HG02588 (cell line): ENCODE results near the gene ABCD2.
"Not testable (repeated sequence)": the region's sequence is repeated elsewhere in the genome, so short reads cannot be mapped to it uniquely, and the experiment has no call there.

Source experiments
- ATAC-seq: cut with Tn5 transposase; IDR thresholded peaks from one replicate; pipeline ENCODE4 v1.9.1; 2021; ENCODE audit warnings: mild to moderate bottlenecking, moderate library complexity; ENCODE audit not compliant: unreplicated experiment

Gene ABCD2

GRCh38 chr12:39613525-39613924 is 6.1 kb downstream of the ABCD2 start:
- no peak for ATAC-seq

DNA sequence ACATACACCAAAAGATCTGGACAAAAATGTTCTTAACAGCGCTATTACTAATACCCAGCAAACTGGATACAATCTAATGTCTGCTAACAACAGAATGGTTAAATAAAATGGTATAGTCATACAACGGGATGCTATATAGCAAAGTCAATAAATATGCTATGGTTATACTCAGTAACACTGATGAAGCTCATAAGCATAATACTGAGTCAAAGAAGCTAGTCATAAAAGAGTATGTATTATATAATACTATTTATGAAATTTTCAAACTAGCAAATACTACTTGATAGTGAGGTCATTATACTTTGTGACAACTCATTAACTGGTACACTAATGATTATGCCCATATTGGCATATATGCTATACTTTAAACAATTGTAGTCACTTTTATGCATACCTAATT is 7.4 kb downstream of the ABCD2 start:
- no peak for ATAC-seq

- no peak for ATAC-seq
Measured at GRCh38 chr12:39611818-39612217, 7.8 kb downstream of the ABCD2 start.

GRCh38 chr12:39610436-39611025 is 9.1 kb downstream of the ABCD2 start:
- ATAC-seq, result no peak

GRCh38 chr12:39606712-39607423 is 12.7 kb downstream of the ABCD2 start:
- ATAC-seq, result no peak

DNA sequence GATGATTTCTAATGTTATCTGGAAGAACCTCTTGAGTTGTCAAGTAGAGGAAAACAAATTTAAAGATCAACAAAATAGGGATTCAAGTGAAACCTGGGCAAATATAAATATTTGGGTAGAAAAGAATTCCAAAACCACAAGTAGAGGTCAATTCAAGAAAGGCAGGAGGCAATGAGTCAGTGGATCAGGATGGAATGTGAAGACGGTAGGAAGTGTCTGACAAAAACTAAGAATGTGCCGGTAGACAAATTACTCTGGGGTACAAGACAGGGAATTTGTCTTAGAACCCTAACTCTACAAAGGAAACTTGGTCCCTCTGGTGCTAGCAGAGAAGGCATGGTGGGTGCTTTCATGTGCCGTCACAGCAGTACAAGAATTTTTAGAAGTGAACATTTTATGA is 13.6 kb downstream of the ABCD2 start:
- ATAC-seq, result no peak

- no peak for ATAC-seq
Measured at GRCh38 chr12:39605501-39605900, 14.1 kb downstream of the ABCD2 start.

DNA sequence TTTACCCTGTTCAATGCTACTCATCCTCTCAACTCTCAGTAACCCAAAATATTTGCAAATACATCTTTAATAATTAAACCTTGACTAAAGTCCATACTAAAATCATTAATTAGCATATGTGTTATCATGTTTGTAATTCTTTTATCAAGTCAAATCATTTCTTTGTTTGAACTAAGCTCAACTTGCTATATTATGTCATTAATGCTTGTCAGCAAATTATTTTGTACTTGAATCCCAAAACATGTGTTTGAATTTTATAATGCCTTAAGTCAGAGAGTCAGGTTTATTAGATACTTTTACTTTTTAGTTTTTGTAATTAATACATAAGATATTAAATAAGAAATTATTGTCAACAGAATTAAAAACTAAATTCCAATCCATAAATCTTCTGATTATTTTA is 16.5 kb downstream of the ABCD2 start:
- no peak for ATAC-seq

DNA sequence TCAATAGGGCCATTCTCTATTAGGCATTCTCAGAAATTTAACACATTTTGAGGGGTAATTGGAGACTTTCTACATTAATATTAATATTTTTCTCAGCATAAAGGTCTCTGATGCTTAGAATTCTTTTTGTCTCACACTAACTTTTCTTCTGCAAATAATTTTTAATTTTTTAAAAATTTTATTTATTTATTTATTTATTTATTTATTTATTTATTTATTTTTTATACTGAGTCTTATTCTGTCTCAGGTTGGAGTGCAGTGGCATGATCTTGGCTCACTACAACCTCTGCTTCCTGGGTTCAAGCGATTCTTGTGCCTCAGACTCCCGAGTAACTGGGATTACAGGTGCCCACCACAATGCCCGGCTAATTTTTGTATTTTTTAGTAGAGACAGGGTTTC is 17.7 kb downstream of the ABCD2 start:
- not testable (repeated sequence) for ATAC-seq

GRCh38 chr12:39595928-39596327 is 23.7 kb downstream of the ABCD2 start:
- ATAC-seq, result no peak

DNA sequence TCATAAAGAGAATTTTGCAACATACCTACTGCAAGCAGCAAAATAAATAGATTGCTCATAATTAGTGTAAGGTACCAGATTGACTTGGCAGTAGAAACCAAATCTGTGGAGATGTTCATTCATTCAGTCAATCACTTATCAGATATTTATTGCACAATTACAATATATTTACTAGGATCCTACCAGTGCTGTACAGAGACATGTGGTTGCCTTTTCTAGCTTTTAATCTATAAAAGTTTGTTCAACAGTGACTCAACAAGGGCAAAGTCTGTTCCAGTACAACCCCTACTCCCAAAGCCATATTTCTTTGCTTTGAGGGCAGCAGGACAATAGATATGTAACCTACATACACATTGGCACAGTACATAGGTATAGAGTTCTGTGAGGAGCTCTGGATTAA is 27.3 kb downstream of the ABCD2 start:
- no peak for ATAC-seq

DNA sequence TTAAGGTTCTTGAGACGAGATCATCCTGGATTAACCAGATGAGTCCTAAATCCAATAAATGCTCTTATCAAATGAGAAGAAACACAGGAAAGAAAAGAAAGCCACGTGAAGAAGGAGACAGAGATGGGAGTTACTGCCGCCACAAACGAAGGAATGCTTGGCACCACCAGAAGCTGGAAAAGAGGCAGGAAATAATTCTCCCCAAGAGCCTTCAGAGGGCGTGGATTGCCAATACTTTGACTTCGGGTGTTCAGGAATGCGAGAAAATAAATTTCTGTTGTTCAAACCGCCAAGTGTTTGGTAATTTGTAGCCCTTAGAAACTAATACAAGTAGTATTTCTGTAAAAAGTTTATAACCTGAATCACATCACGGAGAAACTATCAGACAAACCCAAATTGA is 31.3 kb downstream of the ABCD2 start:
- ATAC-seq, result no peak

DNA sequence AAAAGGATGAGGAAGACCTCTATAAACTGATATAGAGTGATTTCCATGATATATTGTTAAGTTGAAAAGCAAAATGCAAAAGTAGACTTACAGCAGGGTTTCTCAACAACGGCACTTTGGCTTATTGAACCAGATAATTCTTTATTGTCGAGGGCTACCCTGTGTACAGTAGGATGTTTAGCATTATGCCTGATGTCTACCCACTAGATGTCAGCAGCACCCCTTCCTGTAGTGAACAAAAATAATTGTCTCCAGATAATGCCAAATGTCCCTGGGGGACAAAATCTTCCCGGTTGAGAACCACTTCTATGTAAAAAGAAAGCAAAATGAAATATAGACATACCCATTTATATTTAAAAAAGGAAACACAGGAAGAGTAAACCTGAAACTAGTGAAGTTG is 32.4 kb downstream of the ABCD2 start:
- peak; percentile 70 for ATAC-seq

GRCh38 chr12:39586816-39587215 is 32.8 kb downstream of the ABCD2 start:
- ATAC-seq, result no peak

DNA sequence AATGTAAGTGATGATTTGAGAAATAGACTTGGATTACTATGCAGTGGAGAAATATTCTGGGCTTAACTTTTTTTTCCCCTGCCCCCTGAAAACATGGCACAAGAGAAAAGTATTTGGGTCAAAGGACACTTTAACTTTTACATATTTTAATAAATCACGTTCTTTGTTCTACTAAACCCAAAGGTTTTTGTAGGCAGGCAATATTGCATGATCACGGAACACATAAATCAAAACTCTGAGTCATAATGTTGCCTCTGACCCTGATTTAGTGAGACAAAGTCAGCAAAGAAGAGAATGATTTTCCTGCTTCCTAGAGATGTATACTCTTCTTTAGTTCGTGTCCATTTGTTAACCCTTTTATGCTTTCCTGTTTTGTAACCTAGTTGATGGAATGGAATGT is 38.0 kb downstream of the ABCD2 start:
- no peak for ATAC-seq

DNA sequence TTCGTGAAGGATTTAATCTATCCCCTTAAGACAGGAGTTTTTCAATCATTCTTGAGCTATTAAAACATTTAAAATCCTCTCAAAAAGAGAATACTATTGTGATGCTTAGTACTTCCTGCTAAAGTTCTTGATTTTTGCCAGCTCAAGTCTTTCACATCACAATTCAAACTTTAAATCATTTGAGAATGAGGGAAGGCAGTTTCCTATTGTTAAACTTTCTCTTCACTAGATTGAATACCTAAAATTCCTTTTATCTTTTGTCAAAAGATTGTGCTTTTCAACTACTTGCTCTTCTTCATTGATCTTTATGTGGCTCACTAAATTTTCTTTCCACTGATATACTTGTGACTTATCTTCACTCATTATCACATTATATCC is 44.1 kb downstream of the ABCD2 start:
- ATAC-seq, result no peak

DNA sequence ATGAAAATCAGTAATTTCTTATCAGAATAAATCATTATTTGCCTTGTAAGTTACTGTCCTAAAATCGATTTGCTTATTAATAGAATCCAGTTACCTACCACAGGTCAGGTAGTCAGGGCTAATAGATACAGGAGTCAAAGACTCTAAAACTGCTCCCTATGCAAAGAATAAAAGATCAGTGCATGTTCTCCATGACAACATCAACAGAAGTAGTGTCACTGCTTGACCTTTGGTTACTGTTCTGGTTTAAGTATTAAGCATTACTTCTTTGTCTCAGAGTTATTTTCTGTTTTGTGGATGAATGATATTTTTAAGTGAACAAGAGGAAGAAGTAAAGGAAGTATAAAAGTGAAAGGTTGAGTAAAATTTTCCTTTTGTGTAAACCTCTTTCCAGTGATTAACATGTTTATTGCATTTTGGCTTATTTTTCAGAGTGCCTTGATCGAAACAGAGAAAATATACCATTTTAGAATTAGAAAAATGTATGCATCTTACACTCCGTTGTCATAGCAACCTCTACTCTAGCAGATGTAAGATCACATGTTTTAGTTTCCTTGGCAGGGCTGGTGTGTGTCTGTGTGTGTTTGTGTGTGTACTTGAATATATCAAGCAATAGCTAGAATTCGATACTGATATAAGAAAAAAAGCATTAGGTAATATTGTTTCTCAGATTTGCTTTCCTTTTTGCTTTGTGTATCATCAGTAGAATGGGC is 44.7 kb downstream of the ABCD2 start:
- no peak for ATAC-seq

DNA sequence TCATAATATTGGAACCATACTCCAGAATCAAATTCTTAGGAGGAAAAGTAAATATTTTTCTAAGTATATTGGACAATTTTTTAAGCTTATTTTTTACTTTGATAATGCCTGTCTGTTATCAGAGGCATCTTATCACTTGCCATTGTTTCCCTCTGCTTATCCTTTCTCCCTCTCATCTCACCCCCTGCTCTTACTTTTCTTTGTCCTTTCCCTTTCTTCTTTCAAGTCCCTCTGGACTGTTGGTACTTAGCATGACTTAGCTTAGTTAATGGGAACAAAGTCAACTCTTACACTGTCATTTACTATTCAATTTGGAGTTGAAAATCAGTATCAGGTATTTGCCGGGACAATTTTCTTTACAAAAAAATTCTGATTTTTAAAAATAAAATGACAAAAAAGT is 45.2 kb downstream of the ABCD2 start:
- ATAC-seq, result no peak

- no peak for ATAC-seq
Measured at GRCh38 chr12:39573971-39574370, 45.6 kb downstream of the ABCD2 start.

DNA sequence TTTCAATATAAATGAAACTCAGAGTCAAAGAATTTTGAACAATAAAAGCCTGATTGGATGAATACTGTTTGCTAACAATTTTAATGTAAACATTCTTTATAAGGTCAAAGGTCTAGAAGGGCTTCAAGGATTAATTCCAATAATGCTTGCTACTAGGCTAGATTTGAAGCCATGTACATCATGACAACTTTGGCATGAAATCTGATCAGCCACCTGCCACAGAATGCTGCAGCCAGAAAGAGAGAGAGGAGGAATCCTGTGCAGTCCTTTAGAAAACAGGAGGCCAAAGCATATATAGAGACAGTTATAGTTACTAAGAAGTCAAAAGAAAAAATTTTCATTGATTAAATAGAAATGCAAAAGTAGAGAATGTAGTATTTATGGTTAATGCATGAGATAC is 47.1 kb downstream of the ABCD2 start:
- no peak for ATAC-seq

- no peak for ATAC-seq
Measured at GRCh38 chr12:39571351-39571750, 48.3 kb downstream of the ABCD2 start.

DNA sequence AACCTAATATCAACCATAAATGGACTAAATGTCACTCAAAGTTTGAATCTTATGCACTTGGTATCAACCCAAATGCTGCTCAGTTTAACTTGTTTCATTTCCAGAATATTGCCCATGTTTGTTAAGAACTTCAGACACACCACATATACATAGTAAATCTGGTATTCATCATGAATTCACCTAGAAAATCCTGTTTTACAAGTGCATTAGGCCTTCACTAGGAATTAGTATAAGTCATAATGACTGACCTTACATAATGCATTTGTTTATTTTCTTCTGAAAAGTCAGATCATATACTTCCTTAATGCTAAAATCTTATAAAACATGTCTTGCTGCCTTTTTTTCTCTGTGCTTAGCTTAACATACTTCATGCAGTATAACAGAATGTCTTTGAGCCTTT is 66.1 kb downstream of the ABCD2 start:
- ATAC-seq, result no peak
